Vagina (tissue), 2 donors: ENCODE data around the gene RNASEH2C. TPM values are rescaled to one million over a fixed set of nuclear protein-coding genes. Genes with fewer than 3 reads are reported as not detected.

Experiments used
- DNase-seq, 2 donors: peaks; one replicate each; pipeline ENCODE4 v3.0.0-alpha.2; 2017; ENCODE audit errors: extremely low spot score in 2 of 2
- H3K27ac ChIP-seq: fragments of 200-600 bp; sonication (generic); one replicate; pipeline ENCODE4 v1.5.1; 2019
- H3K27me3 ChIP-seq: fragments of 200-600 bp; sonication (generic); one replicate; pipeline ENCODE4 v1.5.1; 2019
- H3K36me3 ChIP-seq, 2 donors: fragments of 200-600 bp; sonication (generic); one replicate each; pipeline ENCODE4 v1.5.1; 2017 to 2019
- H3K4me1 ChIP-seq: fragments of 200-600 bp; sonication (generic); one replicate; pipeline ENCODE4 v1.5.1; 2019
- H3K4me3 ChIP-seq, 2 donors: fragments of 200-600 bp; sonication (generic); 1 replicate in 1 of 2; 2 replicates in 1 of 2; pipeline ENCODE4 v1.5.1; 2016 to 2019
- H3K9me3 ChIP-seq: fragments of 200-600 bp; sonication (generic); one replicate; pipeline ENCODE4 v1.5.1; 2019
- POLR2A ChIP-seq, 2 donors: fragments of 450-650 bp; IDR thresholded peaks; one replicate each; pipeline ENCODE4 v1.6.1; 2017; ENCODE audit warnings: antibody characterized with exemption in 2 of 2, mild to moderate bottlenecking in 2 of 2, moderate library complexity in 2 of 2
- POLR2AphosphoS5 ChIP-seq, 2 donors: sonication (generic); formaldehyde crosslinking; IDR thresholded peaks; one replicate each; pipeline ENCODE4 v1.9.0; 2017; ENCODE audit warnings: antibody characterized with exemption in 2 of 2, mild to moderate bottlenecking in 2 of 2, low read depth in 1 of 2; ENCODE audit not compliant: insufficient read depth in 1 of 2
- intact Hi-C: fragments of 100-400 bp; cut with DNase I; formaldehyde crosslinking; loops from one replicate; pipeline ENCODE4 v1.15.1; 2023
- small RNA-seq: library from RNA; depleted of rRNA; stranded (forward); fragments of <200 nt; gene quantifications from one replicate; pipeline ENCODE3, GENCODE V24; 2016
- total RNA-seq: library from RNA; depleted of rRNA; stranded (reverse); fragments of >200 nt; gene quantifications from one replicate; pipeline ENCODE4 v1.2.3, GENCODE V29; 2016
- TF ChIP-seq, protein P1 (sequence below), 3 experiments: fragments of 450-650 bp in 2 of 3; fragments of 200-600 bp in 1 of 3; sonication (generic) in 1 of 3; IDR thresholded peaks; one replicate each; pipeline ENCODE4 v1.5.1; 2017 to 2019; ENCODE audit warnings: antibody characterized with exemption in 3 of 3, mild to moderate bottlenecking in 2 of 3, moderate library complexity in 2 of 3

The RNASEH2C gene
- total RNA-seq, 1 donor from 2014 or later: 66.8 TPM

GRCh38 chr11:65672982-65673381 is 47.6 kb downstream of the RNASEH2C start:
- no peak overlapping the region for H3K27ac ChIP-seq
- no peak overlapping the region for H3K4me3 ChIP-seq
- DNase-seq: no peak
- no peaks in the 10 kb centered on the region for H3K27me3 ChIP-seq
- intact Hi-C loops: no loop called here
- H3K9me3 ChIP-seq: no peaks in the 10 kb centered on the region
- no peaks in the 10 kb centered on the region for H3K36me3 ChIP-seq
- TF ChIP-seq POLR2AphosphoS5 (IDR thresholded peaks at IDR 0.05; ENCODE audit: insufficient read depth in 1 of 2, low read depth in 1 of 2) (no peak), POLR2A (IDR thresholded peaks at IDR 0.05) (no peak)
- TF ChIP-seq, protein P1, sequence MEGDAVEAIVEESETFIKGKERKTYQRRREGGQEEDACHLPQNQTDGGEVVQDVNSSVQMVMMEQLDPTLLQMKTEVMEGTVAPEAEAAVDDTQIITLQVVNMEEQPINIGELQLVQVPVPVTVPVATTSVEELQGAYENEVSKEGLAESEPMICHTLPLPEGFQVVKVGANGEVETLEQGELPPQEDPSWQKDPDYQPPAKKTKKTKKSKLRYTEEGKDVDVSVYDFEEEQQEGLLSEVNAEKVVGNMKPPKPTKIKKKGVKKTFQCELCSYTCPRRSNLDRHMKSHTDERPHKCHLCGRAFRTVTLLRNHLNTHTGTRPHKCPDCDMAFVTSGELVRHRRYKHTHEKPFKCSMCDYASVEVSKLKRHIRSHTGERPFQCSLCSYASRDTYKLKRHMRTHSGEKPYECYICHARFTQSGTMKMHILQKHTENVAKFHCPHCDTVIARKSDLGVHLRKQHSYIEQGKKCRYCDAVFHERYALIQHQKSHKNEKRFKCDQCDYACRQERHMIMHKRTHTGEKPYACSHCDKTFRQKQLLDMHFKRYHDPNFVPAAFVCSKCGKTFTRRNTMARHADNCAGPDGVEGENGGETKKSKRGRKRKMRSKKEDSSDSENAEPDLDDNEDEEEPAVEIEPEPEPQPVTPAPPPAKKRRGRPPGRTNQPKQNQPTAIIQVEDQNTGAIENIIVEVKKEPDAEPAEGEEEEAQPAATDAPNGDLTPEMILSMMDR (IDR thresholded peaks at IDR 0.05): no peak
- H3K4me1 ChIP-seq: no peaks in the 10 kb centered on the region

GRCh38 chr11:65672180-65672860 is 48.3 kb downstream of the RNASEH2C start:
- H3K36me3 ChIP-seq: no peaks in the 10 kb centered on the region
- DNase-seq: no peak
- H3K4me3 ChIP-seq: no peak overlapping the region
- H3K27ac ChIP-seq: no peak overlapping the region
- no peaks in the 10 kb centered on the region for H3K27me3 ChIP-seq
- H3K4me1 ChIP-seq: no peaks in the 10 kb centered on the region
- TF ChIP-seq, protein P1 (IDR thresholded peaks at IDR 0.05): no peak
- TF ChIP-seq POLR2AphosphoS5 (IDR thresholded peaks at IDR 0.05; ENCODE audit: insufficient read depth in 1 of 2, low read depth in 1 of 2): no peak
- TF ChIP-seq POLR2A (IDR thresholded peaks at IDR 0.05): no peak
- no peaks in the 10 kb centered on the region for H3K9me3 ChIP-seq
- intact Hi-C loops: no loop called here

Small RNA genes within 50 kb of the gene (small RNA-seq; reads per million reads assigned to genes)
- not detected for gene RN7SL309P

Other genes with a start within 250 kb of the RNASEH2C start
- gene MALAT1, start 221.8 kb downstream of the RNASEH2C start, total RNA-seq: 16,459 TPM
- 77.3 TPM for gene SCYL1, start 195.7 kb downstream of the RNASEH2C start, total RNA-seq
- 246 TPM for gene LTBP3, start 162.4 kb downstream of the RNASEH2C start, total RNA-seq
- gene ZNRD2, start 150.3 kb downstream of the RNASEH2C start, total RNA-seq: 68.5 TPM
- 62.4 TPM for gene FAM89B, start 148.3 kb downstream of the RNASEH2C start, total RNA-seq
- 123 TPM for gene EHBP1L1, start 144.7 kb downstream of the RNASEH2C start, total RNA-seq
- gene KCNK7, start 125.0 kb downstream of the RNASEH2C start, total RNA-seq: 12.0 TPM
- 38.1 TPM for gene MAP3K11, start 106.6 kb downstream of the RNASEH2C start, total RNA-seq
- gene PCNX3, start 105.0 kb downstream of the RNASEH2C start, total RNA-seq: 24.8 TPM
- 63.3 TPM for gene SIPA1, start 82.7 kb downstream of the RNASEH2C start, total RNA-seq
- gene RELA, start 57.9 kb downstream of the RNASEH2C start, total RNA-seq: 59.2 TPM
- 58.9 TPM for gene KAT5, start 8.5 kb downstream of the RNASEH2C start, total RNA-seq
- gene AP5B1, start 60.2 kb upstream of the RNASEH2C start, total RNA-seq: 16.5 TPM
- 17.4 TPM for gene OVOL1, start 66.3 kb upstream of the RNASEH2C start, total RNA-seq
- 1.5 TPM for gene SNX32, start 113.2 kb upstream of the RNASEH2C start, total RNA-seq
- gene CFL1, start 137.4 kb upstream of the RNASEH2C start, total RNA-seq: 589 TPM
- 48.9 TPM for gene MUS81, start 139.6 kb upstream of the RNASEH2C start, total RNA-seq
- 57.9 TPM for gene EFEMP2, start 152.0 kb upstream of the RNASEH2C start, total RNA-seq
- 0.74 TPM for gene CTSW, start 159.0 kb upstream of the RNASEH2C start, total RNA-seq
- gene FIBP, start 167.7 kb upstream of the RNASEH2C start, total RNA-seq: 78.6 TPM
- 76.4 TPM for gene CCDC85B, start 169.9 kb upstream of the RNASEH2C start, total RNA-seq
- 20.9 TPM for gene FOSL1, start 179.6 kb upstream of the RNASEH2C start, total RNA-seq
- gene C11orf68, start 198.3 kb upstream of the RNASEH2C start, total RNA-seq: 21.1 TPM
- gene DRAP1, start 198.6 kb upstream of the RNASEH2C start, total RNA-seq: 59.2 TPM
- gene TSGA10IP, start 224.7 kb upstream of the RNASEH2C start, total RNA-seq: not detected
- 26.0 TPM for gene SART1, start 240.9 kb upstream of the RNASEH2C start, total RNA-seq